ENCODE measurements around the gene ZCCHC10. TPM values are rescaled to one million over a fixed set of nuclear protein-coding genes. Genes with fewer than 3 reads are reported as not detected.
"Not testable (repeated sequence)": the region's sequence is repeated elsewhere in the genome, so short reads cannot be mapped to it uniquely, and the experiment has no call there.

ZCCHC10 gene
- total RNA-seq, 4 donors from 2014 or later, result 7.0 to 29.7 (median 13.3) TPM

DNA sequence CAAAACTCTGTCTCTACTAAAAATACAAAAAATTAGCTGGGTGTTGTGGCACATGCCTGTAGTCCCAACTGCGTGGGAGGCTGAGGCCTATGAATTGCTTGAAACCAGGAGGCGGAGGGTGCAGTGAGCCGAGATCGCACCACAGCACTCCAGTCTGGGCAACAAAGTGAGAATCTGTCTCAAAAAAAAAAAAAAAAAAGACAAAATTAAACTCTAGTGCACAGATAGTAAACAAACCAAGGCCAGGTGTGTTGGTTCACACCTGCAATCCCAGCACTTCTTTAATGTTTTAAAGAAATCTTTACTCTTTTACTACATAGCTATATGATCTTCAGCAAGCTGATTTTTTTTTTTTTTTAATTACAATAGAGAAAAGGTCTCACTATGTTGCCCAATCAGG is 8.4 kb downstream of the ZCCHC10 start:
- WGBS, 2 donors, result 85 to 93% methylated on average over 4 of the region's 4 CpGs
- H3K36me3 ChIP-seq, result peaks cover 4 to 61% (median 5%) of the 10 kb centered on the region in 3 donors
- DNase-seq, result no peak

DNA sequence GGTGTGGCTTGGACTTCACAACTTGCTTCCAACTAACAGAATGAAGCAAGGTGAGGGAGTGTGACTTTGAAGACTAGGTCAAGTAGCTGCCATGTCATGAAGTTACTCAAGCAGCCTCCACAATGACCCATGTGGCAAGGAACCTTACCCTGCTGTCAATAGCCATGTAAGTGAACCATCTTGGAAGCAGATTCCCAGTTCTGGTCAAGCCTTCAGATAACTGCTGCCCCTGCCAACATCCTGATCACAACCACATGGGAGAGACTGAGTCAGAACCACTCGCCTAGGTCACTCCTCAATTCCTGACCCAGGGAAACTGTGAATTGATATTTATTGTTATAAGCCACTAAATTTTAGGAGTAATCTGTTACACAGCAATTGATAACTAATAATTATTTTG is 10.9 kb downstream of the ZCCHC10 start:
- DNase-seq, result no peak
- WGBS, 2 donors, result 71 to 83% methylated on average over 1 of the region's 1 CpG
- TF ChIP-seq, protein P1, sequence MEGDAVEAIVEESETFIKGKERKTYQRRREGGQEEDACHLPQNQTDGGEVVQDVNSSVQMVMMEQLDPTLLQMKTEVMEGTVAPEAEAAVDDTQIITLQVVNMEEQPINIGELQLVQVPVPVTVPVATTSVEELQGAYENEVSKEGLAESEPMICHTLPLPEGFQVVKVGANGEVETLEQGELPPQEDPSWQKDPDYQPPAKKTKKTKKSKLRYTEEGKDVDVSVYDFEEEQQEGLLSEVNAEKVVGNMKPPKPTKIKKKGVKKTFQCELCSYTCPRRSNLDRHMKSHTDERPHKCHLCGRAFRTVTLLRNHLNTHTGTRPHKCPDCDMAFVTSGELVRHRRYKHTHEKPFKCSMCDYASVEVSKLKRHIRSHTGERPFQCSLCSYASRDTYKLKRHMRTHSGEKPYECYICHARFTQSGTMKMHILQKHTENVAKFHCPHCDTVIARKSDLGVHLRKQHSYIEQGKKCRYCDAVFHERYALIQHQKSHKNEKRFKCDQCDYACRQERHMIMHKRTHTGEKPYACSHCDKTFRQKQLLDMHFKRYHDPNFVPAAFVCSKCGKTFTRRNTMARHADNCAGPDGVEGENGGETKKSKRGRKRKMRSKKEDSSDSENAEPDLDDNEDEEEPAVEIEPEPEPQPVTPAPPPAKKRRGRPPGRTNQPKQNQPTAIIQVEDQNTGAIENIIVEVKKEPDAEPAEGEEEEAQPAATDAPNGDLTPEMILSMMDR (IDR thresholded peaks at IDR 0.05), result no peak
- TF ChIP-seq POLR2A (IDR thresholded peaks at IDR 0.05), result no peak
- Histone ChIP-seq H3K4me1 (peaks cover 0 to 10% (median 4%) of the 10 kb centered on the region in 3 donors), H3K9me3 (no peaks in the 10 kb centered on the region), H3K27ac (no peak overlapping the region), H3K4me3 (no peak overlapping the region), H3K36me3 (peaks cover 0 to 46% (median 5%) of the 10 kb centered on the region in 3 donors), H3K27me3 (no peaks in the 10 kb centered on the region)
- intact Hi-C loops (cut with DNase I), result no loop called here

More for the DNA sequence above, 8.4 kb downstream of the ZCCHC10 start:
- intact Hi-C loops (cut with DNase I), result no loop called here
- Histone ChIP-seq H3K4me1 (peaks cover 0 to 10% (median 4%) of the 10 kb centered on the region in 3 donors), H3K27me3 (no peaks in the 10 kb centered on the region), H3K27ac (no peak overlapping the region), H3K4me3 (no peak overlapping the region), H3K9me3 (no peaks in the 10 kb centered on the region)
- TF ChIP-seq, protein P1 (IDR thresholded peaks at IDR 0.05), result no peak
- TF ChIP-seq POLR2A (IDR thresholded peaks at IDR 0.05), result no peak

DNA sequence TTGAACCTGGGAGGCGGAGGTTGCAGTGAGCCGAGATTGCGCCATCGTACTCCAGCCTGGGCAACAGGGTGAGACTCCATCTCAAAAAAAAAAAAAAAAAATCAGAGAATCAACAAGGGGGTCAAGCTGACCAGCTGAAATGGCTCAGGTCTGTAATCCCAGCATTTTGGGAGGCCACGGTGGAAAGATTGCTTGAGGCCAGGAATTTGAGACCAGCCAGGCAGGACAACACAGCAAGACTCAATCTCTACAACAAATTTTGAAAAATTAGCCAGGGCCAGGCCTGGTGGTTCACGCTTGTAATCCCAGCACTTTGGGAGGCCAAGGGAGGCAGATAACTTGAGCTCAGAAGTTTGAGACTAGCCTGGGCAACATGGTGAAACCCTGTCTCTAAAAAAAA is 17.9 kb downstream of the ZCCHC10 start:
- H3K27me3 ChIP-seq; H3K9me3 ChIP-seq; H3K4me3 ChIP-seq; H3K4me1 ChIP-seq; DNase-seq; intact Hi-C loops (cut with DNase I); H3K27ac ChIP-seq: not testable (repeated sequence)
- WGBS, 2 donors, result 83 to 96% methylated on average over 3 to 6 of the region's 6 CpGs
- H3K36me3 ChIP-seq, result peaks cover 0 to 51% (median 11%) of the 10 kb centered on the region in 3 donors

DNA sequence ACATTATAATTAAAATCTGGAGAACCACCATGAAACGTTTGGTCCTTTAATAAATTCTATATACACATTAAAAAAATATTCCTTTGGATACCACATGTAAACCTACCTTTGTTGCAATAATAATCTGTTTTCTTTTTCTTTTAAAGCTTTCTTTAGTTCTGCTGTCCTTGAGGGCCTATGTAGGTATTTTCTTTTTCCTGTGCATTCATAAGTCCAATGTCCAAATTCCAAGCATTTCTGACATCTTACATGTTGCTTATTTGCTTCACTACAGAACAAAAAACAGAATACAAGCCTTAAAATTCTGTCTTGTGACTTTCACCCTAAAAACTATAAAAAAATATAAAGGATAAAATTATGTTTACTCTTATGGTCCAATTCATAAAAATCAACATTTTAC is 19.7 kb downstream of the ZCCHC10 start:
- peaks cover 0 to 65% (median 11%) of the 10 kb centered on the region in 3 donors for H3K36me3 ChIP-seq
- no peak overlapping the region for H3K27ac ChIP-seq
- H3K9me3 ChIP-seq, result no peaks in the 10 kb centered on the region
- no peaks in the 10 kb centered on the region for H3K4me1 ChIP-seq
- DNase-seq, result no peak
- H3K27me3 ChIP-seq, result no peaks in the 10 kb centered on the region
- no peak overlapping the region for H3K4me3 ChIP-seq
- intact Hi-C loops (cut with DNase I), result no loop called here
- 38 to 49% methylated on average over 1 of the region's 1 CpG for WGBS, 2 donors
- TF ChIP-seq, protein P1 (IDR thresholded peaks at IDR 0.05), result no peak
- no peak for TF ChIP-seq POLR2A (IDR thresholded peaks at IDR 0.05)

DNA sequence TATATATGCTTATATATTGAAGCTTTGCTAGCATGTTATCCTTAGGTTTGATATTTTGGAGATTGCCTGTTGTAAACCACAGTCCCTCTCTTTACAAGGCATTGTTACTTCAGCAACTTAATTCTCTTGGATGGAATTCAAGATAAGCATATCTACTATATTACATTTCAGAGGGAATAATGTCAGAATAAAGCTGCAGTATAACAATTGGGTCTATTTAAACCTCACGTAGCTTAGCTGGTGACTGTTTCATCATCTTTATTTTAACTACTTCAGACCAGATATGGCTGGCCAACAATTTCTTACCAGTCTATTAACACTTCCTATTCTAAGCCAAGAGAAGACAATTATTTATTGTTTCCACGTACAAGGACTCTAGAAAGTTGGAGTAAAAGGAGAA is 27.1 kb downstream of the ZCCHC10 start:
- WGBS, 2 donors, result 51 to 64% methylated on average over 2 of the region's 2 CpGs
- H3K4me1 ChIP-seq, result no peaks in the 10 kb centered on the region
- no peaks in the 10 kb centered on the region for H3K27me3 ChIP-seq
- H3K4me3 ChIP-seq, result no peak overlapping the region
- no peak for DNase-seq
- H3K36me3 ChIP-seq, result peaks cover 0 to 52% (median 3%) of the 10 kb centered on the region in 3 donors
- intact Hi-C loops (cut with DNase I), result no loop called here
- TF ChIP-seq, protein P1 (IDR thresholded peaks at IDR 0.05), result no peak
- no peak for TF ChIP-seq POLR2A (IDR thresholded peaks at IDR 0.05)
- no peaks in the 10 kb centered on the region for H3K9me3 ChIP-seq
- no peak overlapping the region for H3K27ac ChIP-seq

DNA sequence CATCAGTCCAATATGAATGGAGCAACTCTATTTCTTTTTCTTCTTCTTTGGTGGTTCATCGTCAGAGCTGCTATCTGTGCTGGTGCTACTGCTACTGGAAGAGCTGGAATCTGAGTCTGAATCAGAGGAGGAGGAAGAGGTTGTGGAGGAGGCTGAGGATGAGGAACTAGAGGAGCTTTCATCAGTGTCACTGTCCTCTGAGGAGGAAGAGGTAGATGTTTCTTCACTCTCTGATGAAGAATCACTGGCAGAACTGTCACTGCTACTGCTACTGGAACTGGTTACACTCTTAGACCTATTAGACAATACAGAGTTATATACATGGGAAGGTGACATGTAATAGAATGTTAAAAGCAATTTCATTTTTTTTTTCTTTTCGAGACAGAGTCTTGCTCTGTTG is 27.8 kb downstream of the ZCCHC10 start:
- WGBS, 2 donors, result 88 to 100% methylated on average over 2 of the region's 2 CpGs
- no peaks in the 10 kb centered on the region for H3K4me1 ChIP-seq
- H3K27me3 ChIP-seq, result no peaks in the 10 kb centered on the region
- H3K36me3 ChIP-seq, result peaks cover 0 to 46% (median 0%) of the 10 kb centered on the region in 3 donors
- intact Hi-C loops (cut with DNase I), result no loop called here
- no peak for DNase-seq
- no peaks in the 10 kb centered on the region for H3K9me3 ChIP-seq
- H3K27ac ChIP-seq, result no peak overlapping the region
- H3K4me3 ChIP-seq, result no peak overlapping the region
- TF ChIP-seq POLR2A (IDR thresholded peaks at IDR 0.05), result no peak
- TF ChIP-seq, protein P1 (IDR thresholded peaks at IDR 0.05), result no peak
